Parathyroid adenoma (tissue), 2 donors: ENCODE measurements around the gene UNC5C.

Experiments
- H2AFZ ChIP-seq: fragments of 300-600 bp; sonication (generic); one replicate; pipeline ENCODE4 v1.7.0; 2017; ENCODE audit warnings: antibody characterized with exemption, mild to moderate bottlenecking
- H3K27ac ChIP-seq: fragments of 300-600 bp; sonication (generic); one replicate; pipeline ENCODE4 v1.7.0; 2017
- H3K27me3 ChIP-seq: fragments of 300-600 bp; sonication (generic); one replicate; pipeline ENCODE4 v1.7.0; 2017; ENCODE audit warnings: low read length; ENCODE audit not compliant: control insufficient read depth, insufficient read depth
- H3K36me3 ChIP-seq: fragments of 300-600 bp; sonication (generic); one replicate; pipeline ENCODE4 v1.7.0; 2017; ENCODE audit warnings: low read length; ENCODE audit not compliant: control insufficient read depth, insufficient read depth
- H3K4me1 ChIP-seq: fragments of 300-600 bp; sonication (generic); one replicate; pipeline ENCODE4 v1.7.0; 2017; ENCODE audit warnings: control low read depth
- H3K4me2 ChIP-seq: fragments of 300-600 bp; sonication (generic); one replicate; pipeline ENCODE4 v1.7.0; 2017; ENCODE audit warnings: low read length
- H3K4me3 ChIP-seq: fragments of 300-600 bp; sonication (generic); one replicate; pipeline ENCODE4 v1.7.0; 2017; ENCODE audit warnings: low read depth, low read length
- H3K79me2 ChIP-seq: fragments of 300-600 bp; sonication (generic); one replicate; pipeline ENCODE4 v1.7.0; 2017; ENCODE audit warnings: control low read depth
- H3K9ac ChIP-seq: fragments of 300-600 bp; sonication (generic); one replicate; pipeline ENCODE4 v1.7.0; 2017; ENCODE audit warnings: mild to moderate bottlenecking
- H3K9me3 ChIP-seq: fragments of 300-600 bp; sonication (generic); one replicate; pipeline ENCODE4 v1.7.0; 2017; ENCODE audit warnings: low read length; ENCODE audit not compliant: control insufficient read depth
- CTCF ChIP-seq: fragments of 300-600 bp; sonication (generic); IDR thresholded peaks from one replicate; pipeline ENCODE4 v1.7.0; 2017; ENCODE audit warnings: antibody characterized with exemption, mild to moderate bottlenecking
- donor health status: primary hyperparathyroidism.

The UNC5C gene

GRCh38 chr4:95251568-95251967 is 297.2 kb downstream of the UNC5C start:
- Histone ChIP-seq H3K4me1 (no peaks in the 10 kb centered on the region), H3K4me2 (no peak overlapping the region), H2AFZ (no peak overlapping the region), H3K27me3 (no peaks in the 10 kb centered on the region), H3K9me3 (no peaks in the 10 kb centered on the region), H3K79me2 (no peaks in the 10 kb centered on the region), H3K9ac (no peak overlapping the region), H3K4me3 (no peak overlapping the region), H3K27ac (no peak overlapping the region), H3K36me3 (no peaks in the 10 kb centered on the region)
- no peak for TF ChIP-seq CTCF

GRCh38 chr4:95250544-95251137 is 298.1 kb downstream of the UNC5C start:
- no peak overlapping the region for H3K27ac ChIP-seq
- no peaks in the 10 kb centered on the region for H3K36me3 ChIP-seq
- H3K4me3 ChIP-seq = no peak overlapping the region
- H3K9ac ChIP-seq = no peak overlapping the region
- TF ChIP-seq CTCF = no peak
- no peak overlapping the region for H2AFZ ChIP-seq
- no peaks in the 10 kb centered on the region for H3K79me2 ChIP-seq
- no peak overlapping the region for H3K4me2 ChIP-seq
- no peaks in the 10 kb centered on the region for H3K27me3 ChIP-seq
- no peaks in the 10 kb centered on the region for H3K9me3 ChIP-seq
- no peaks in the 10 kb centered on the region for H3K4me1 ChIP-seq

- H3K4me1 ChIP-seq = no peaks in the 10 kb centered on the region
- TF ChIP-seq CTCF = no peak
- H3K27ac ChIP-seq = no peak overlapping the region
- no peak overlapping the region for H3K9ac ChIP-seq
- H3K4me2 ChIP-seq = no peak overlapping the region
- no peaks in the 10 kb centered on the region for H3K36me3 ChIP-seq
- H3K27me3 ChIP-seq = no peaks in the 10 kb centered on the region
- H3K79me2 ChIP-seq = no peaks in the 10 kb centered on the region
- no peak overlapping the region for H3K4me3 ChIP-seq
- H2AFZ ChIP-seq = no peak overlapping the region
- no peaks in the 10 kb centered on the region for H3K9me3 ChIP-seq
Measured at GRCh38 chr4:95249426-95250021, 299.2 kb downstream of the UNC5C start.

- no peaks in the 10 kb centered on the region for H3K79me2 ChIP-seq
- no peaks in the 10 kb centered on the region for H3K36me3 ChIP-seq
- no peaks in the 10 kb centered on the region for H3K4me1 ChIP-seq
- no peaks in the 10 kb centered on the region for H3K27me3 ChIP-seq
- no peak overlapping the region for H2AFZ ChIP-seq
- no peak for TF ChIP-seq CTCF
- no peak overlapping the region for H3K4me2 ChIP-seq
- no peak overlapping the region for H3K9ac ChIP-seq
- H3K27ac ChIP-seq = no peak overlapping the region
- H3K9me3 ChIP-seq = no peaks in the 10 kb centered on the region
- no peak overlapping the region for H3K4me3 ChIP-seq
Measured at GRCh38 chr4:95248720-95249425, 299.9 kb downstream of the UNC5C start.
